ENCODE data around the gene PRKX.
"Not testable (repeated sequence)": the region's sequence is repeated elsewhere in the genome, so short reads cannot be mapped to it uniquely, and the experiment has no call there.

GRCh38 chrX:3683236-3683635, 30.2 kb downstream of the PRKX start:
- TF ChIP-seq CTCF (IDR thresholded peaks at IDR 0.05; ENCODE audit: insufficient read depth, low read length, poor library complexity, severe bottlenecking); EZH2phosphoT487 (conservative IDR thresholded peaks at IDR 0.05; ENCODE audit: low read length): not testable (repeated sequence)

Data from SU-DHL-6 (cell line).